ENCODE results near the gene CD109.

Gene CD109

GRCh38 chr6:73766040-73766439, 70.0 kb downstream of the CD109 start:
- TF ChIP-seq CTCF (IDR thresholded peaks at IDR 0.05; ENCODE audit: low read length, missing control alignments), result no peak
- H3K4me3 ChIP-seq (replicated peaks; ENCODE audit: low read depth, low read length), result no peak overlapping the region
- DNase-seq (ENCODE audit: low read depth), result no peak

DNA sequence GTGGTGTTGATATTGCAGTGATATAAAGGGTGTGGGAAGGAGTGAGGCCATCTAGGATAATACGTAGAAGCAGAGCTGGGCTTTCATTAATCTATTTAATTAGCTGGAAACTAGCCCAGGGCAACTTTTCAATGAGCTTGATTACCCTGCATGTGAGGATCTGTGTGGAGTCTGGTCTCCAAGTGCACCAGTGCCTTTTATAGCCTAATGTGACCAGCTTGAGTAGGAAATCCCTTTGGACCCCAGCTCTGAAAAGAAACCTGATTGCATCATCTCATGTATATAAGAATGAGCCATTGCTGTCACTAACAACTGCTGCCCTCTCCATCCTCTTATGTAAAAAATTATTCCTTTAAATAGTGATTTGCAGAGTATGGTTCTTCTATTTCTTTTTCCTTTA, 72.6 kb downstream of the CD109 start:
- no peak for DNase-seq (ENCODE audit: low read depth)
- no peak overlapping the region for H3K4me3 ChIP-seq (replicated peaks; ENCODE audit: low read depth, low read length)
- no peak for TF ChIP-seq CTCF (IDR thresholded peaks at IDR 0.05; ENCODE audit: low read length, missing control alignments)

GRCh38 chr6:73769976-73770375, 74.0 kb downstream of the CD109 start:
- no peak overlapping the region for H3K4me3 ChIP-seq (replicated peaks; ENCODE audit: low read depth, low read length)
- TF ChIP-seq CTCF (IDR thresholded peaks at IDR 0.05; ENCODE audit: low read length, missing control alignments), result no peak
- no peak for DNase-seq (ENCODE audit: low read depth)

DNA sequence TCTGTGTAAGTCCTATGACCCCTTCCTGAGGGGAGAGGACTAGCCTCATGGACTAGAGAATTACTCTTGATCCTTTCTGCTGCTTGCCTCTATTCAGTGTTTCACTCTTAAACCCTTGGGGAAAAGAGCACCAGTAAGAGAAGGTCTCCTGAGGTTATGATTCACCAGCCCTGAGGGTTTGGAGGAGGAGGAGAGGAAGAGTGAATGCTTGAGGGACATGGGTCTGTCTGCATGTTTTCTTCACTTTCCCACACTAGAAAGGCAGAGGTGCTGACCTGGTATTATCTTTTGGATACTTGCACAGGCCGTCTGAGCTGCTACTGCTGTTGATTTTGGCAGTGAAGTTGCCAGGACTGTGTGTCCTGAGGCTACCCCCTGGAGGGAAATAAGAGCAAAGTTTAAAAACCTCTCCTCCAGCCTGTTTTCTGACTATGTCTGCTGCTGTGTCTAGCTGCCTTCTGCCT, 78.3 kb downstream of the CD109 start:
- TF ChIP-seq CTCF (IDR thresholded peaks at IDR 0.05; ENCODE audit: low read length, missing control alignments), result no peak
- H3K4me3 ChIP-seq (replicated peaks; ENCODE audit: low read depth, low read length), result peak overlapping the region; percentile 8
- peak; percentile 98 for DNase-seq (ENCODE audit: low read depth)

DNA sequence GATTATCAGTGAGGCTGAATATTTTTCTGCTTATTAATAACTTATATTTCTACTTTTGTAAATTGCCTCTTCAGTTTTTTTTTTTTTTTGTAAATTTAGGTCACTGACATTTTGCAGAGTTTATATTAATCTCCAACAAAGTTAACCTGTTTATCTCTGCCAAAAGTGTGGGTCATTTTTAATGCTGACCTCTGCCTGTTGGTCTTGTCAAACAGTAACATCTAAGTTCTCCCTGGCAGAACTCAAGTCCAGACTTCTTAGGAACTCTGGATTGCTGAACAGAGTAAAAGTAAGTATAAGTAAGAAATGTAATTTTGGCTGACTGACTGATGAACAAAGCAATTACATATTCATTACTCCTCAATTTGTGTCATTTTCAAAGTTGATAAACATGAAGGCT, 83.9 kb downstream of the CD109 start:
- H3K4me3 ChIP-seq (replicated peaks; ENCODE audit: low read depth, low read length), result no peak overlapping the region
- no peak for DNase-seq (ENCODE audit: low read depth)
- TF ChIP-seq CTCF (IDR thresholded peaks at IDR 0.05; ENCODE audit: low read length, missing control alignments), result no peak

DNA sequence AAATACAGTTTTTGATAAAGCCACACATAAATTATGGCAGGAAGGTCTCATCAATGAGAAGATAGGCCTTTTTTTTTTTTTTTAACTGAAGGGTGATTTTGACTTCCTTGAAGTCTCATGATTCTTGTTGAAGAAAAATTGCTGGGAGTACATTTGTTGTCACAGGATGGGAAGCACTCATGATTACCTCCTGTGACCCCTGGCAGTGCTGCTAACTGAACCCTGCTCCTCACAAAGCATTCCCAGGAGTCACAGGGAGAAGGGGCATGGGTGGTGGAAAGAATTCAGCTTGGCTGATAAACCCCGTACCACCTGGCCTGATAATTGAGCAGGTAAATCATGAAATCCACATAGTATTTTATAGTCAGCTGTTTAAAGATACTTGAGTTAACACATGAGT, 86.9 kb downstream of the CD109 start:
- H3K4me3 ChIP-seq (replicated peaks; ENCODE audit: low read depth, low read length), result no peak overlapping the region
- TF ChIP-seq CTCF (IDR thresholded peaks at IDR 0.05; ENCODE audit: low read length, missing control alignments), result no peak
- DNase-seq (ENCODE audit: low read depth), result no peak

DNA sequence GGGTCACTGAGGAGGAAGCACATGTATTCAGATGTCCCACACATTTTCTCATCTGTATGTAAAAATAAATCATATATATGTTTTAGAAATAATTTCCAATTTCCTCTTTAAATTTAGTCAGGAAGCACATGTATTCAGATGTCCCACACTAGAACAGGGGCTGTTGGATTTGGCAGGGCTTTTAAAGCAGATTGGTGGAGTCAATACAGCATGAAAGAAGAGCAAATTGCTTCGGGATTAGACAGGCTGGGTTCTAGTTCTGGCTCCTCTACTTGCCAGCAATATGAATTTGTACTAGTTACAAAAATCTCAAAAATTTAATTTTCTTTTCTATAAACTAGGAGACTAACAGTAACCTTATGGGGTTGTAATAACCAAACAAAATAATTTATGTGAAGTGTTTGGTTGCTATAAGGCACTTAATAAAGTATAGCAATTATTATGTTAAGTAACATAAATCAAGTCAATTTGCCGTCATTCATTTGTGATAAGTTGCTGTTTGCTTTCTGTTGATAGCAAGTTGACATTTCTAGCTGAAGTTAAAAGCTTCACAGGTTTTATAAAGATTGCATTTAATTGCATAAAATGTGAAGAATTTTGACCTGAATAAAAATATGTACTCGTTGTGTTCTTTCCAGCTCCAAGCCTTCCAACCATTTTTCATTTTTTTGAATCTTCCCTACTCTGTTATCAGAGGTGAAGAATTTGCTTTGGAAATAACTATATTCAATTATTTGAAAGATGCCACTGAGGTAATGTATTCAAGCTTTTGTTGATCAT, 88.9 kb downstream of the CD109 start:
- no peak for DNase-seq (ENCODE audit: low read depth)
- no peak for TF ChIP-seq CTCF (IDR thresholded peaks at IDR 0.05; ENCODE audit: low read length, missing control alignments)
- no peak overlapping the region for H3K4me3 ChIP-seq (replicated peaks; ENCODE audit: low read depth, low read length)

All from fibroblast of pulmonary artery (primary cell).